ENCODE data around the gene PYGO2. TPM values are rescaled to one million over a fixed set of nuclear protein-coding genes. Genes with fewer than 3 reads are reported as not detected.

Gene PYGO2, protein sequence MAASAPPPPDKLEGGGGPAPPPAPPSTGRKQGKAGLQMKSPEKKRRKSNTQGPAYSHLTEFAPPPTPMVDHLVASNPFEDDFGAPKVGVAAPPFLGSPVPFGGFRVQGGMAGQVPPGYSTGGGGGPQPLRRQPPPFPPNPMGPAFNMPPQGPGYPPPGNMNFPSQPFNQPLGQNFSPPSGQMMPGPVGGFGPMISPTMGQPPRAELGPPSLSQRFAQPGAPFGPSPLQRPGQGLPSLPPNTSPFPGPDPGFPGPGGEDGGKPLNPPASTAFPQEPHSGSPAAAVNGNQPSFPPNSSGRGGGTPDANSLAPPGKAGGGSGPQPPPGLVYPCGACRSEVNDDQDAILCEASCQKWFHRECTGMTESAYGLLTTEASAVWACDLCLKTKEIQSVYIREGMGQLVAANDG
- 15.0 TPM for total RNA-seq

DNA sequence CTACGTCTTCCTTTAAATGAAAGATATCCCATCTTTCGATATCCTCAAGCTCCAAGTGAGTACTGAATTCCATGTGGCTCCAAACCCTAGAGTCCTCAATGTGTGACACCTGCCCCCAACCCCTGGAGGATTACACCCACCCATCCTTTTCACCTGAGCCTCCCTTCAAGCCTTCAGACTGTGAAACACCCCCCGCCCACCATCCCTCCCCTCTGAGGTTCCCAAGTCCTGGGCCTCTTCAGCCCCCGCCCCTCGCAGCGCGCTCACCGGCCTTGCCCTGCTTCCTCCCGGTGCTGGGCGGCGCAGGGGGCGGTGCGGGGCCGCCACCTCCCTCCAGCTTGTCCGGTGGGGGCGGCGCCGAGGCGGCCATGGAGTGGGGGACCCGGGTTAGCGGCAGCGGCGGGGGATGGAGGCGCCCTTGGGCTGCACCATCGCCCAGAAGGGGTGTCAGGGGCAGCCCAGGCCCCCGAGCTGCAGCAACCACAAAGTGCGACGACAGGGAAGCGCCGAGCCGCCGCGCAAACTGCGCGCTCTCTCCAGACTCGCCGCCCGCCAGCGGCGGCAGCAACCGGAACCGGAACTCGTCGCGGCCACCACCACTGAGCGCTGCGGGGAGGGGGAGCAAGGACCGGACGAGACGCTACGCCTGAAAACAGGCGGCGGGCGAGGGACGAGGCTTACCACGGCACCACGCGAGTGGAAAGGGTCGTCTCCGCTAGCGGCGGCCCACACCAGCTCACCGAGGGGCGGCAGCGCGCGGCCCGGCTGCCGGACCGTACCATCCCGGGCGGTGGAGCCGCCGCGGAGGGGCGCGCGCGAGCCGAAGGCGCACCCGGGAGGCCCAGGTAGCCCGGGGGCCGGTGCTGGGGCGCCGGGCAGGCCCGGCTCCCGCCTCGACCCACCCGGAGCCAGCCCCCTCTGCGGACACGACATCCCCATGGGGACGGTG, at the start of gene PYGO2:
Gene PYGO2, minus strand, starts transcription at position 576 of the 949 bp plus-strand sequence. Its CDS starts 206 bp downstream, at position 370.

DNA sequence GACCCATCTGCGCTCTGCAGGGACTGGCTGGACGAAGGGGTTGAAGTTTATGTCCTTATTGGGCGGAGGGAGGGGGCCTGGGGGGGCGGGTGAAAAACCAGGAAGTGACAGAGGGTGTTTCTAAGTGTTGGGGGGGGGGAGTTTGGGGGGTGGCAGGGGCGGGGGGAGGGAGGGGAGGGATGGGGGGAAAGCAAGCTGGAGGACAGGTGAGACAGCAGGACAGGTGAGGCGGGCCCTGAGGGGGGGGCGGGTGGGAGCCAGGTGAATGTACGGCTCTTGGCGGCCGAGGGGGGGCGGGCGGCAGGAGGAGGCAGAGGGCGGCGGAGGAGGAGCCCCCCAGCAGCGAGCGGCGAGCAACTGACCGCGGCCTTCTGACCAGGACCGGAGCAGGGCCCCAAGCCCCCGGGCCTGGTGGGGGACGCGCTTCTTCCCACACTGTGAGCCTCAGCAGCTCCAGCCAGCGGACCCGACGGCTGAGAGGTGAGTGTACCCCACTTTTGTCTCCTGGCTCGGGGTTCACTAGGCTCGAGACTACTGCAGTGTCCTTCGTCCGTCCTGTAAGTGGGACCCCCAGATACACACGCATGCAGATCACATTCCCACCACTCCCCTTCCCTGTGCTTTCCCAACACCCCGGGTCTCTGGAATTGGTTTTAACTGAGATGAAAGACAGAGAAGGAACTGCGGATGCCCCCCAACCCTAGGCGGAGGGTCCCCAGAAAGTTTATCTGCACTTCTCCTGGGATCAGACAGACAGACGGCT, 41.1 kb upstream of the PYGO2 start, which contains the start of gene ZBTB7B:
Gene ZBTB7B, plus strand, starts transcription at position 339 of the 763 bp plus-strand sequence. CDS start 11,859 bp downstream, outside the sequence.

DNA sequence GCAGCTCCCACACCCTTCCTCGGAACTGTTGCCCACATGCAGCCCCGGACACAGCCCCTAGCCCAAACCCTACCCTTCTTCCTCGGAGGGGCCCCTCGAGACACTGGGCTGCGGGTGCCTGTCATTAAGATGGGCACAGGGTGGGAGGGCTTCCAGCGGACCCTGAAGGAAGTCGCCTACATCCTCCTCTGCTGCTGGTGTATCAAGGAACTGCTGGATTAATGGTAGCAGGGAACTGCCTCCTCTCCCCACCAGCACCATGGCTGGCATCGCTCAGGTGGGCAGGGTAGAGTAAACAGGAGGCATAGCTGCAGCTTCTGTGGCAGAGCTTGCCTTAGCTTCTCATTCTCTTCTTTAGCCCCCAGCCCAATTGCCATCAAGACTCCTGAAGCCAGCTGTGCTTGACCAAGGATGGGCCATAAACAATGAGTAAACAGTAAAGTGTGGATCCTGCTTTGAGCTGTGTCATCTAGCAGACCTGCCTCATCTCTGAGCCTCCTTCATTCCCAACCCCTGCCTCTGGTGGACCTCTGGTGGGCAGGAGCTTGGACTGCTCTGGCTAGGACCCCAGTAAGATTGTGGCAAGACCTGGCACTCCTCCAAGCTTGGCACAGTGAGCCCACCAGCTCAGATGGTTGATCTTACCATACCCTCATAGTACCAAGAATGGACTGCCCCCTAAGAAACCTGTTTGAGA, 32.1 kb upstream of the PYGO2 start, which contains the start of gene LENEP:
Gene LENEP, plus strand, starts transcription at position 15 of the 697 bp plus-strand sequence. Its CDS starts 22 bp downstream, at position 37.

DNA sequence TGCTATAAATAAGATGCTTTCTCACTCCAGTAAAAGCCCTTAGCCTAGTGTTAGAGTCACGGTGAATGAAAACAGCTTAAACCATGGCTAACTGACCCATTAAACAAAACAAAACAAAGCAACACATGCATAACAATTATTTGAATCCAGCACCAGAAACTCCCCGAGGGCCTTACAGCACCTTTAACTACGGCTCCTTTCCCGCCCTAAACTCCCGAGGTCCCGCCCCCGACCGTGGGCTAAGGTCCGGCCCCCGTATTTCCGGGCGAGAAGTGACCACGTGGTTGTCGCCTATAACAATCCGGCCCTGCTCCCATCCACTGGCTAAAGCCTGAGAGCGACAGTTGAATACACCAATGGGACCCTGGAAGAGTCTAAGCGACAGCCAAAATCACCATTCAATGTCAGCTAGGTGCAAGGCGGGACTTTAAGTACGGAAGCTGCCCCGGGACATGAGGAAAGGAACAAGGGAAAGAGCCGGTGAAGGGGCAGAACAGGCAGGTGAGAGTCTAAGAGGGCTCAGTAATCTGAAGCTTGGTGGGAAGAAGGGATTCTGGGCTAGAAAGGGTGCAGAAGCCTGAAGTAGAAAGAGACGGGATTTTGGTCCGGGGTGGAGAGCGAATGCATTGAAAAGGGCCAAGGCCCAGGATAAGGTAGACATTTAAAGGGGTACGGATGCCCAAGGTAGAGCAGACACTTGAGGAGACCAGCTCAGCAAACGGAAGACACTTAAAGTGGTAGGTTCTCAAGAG, 21.5 kb upstream of the PYGO2 start, which contains the start of gene FLAD1:
Gene FLAD1, plus strand, starts transcription at position 448 of the 752 bp plus-strand sequence. CDS start 351 bp downstream, outside the sequence.

DNA sequence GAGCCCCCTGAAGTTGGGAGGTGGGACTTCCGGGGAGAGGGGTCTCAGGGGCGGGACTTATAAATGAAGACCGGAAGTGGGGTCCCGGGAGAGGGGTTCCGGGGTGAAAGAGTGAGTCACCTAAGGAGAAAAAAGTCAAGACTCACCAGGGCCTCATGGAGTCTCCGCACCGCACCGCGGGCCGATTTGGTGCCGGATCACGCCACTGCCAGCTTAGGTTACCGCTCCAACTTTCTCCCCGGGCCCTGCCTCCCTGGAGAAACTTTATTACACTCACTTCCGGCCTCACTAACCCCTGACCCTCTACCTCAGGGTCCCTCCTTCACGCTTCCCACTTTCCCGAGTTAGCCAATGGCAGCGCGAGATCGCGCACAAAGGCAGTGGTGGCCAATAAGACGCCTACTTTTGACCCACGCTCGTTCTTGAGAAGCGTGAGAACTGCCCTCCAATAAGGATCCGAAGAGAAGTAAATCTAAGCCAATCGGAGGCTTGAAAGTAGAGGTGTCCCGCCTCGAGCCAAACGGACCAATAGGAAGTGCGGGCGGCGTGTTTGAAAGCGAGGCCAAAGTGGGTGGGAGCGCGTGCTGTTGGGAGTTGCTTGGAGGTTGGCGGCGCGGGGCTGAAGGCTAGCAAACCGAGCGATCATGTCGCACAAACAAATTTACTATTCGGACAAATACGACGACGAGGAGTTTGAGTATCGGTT, 12.7 kb upstream of the PYGO2 start, which contains the start of gene CKS1B:
Gene CKS1B, plus strand, starts transcription at position 580 of the 706 bp plus-strand sequence. Its CDS starts 65 bp downstream, at position 645.

DNA sequence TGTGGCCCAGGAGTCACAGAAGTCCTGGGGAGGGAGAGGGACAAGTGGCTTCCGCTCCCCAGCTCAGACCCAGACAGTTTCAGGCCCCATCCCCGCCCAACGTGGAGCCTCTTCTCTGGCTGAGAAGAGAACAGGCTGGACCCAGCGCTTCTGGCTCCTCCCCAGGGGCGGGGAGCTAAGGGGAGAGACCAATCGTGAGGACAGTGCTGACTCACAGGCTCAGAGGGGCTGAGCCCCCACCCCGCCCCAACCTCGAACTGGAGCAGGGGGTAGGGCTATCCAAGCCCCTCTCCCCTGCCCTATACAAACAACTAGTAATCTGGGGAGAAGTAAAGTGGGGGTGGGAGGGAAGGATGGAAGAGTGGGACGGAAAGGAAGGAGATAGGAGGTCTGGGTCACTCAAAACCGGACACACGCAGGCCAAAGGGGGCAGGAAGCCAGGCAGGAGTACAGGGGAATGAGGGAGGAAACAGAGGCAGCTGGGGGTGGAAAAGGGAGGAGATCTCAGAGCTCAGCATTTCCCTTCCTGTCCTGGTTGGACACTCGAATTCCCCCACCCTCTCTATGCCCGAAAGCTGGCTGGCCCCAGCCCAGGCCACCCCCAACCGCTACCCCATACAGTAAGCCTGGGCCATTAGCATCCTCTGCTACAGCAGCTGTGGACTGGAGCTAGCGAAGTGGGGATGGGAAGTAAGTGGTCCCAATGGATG, 9.2 kb upstream of the PYGO2 start, which contains the start of gene SHC1:
Gene SHC1, minus strand, starts transcription at position 117 of the 710 bp plus-strand sequence. CDS start 221 bp downstream, outside the sequence.

DNA sequence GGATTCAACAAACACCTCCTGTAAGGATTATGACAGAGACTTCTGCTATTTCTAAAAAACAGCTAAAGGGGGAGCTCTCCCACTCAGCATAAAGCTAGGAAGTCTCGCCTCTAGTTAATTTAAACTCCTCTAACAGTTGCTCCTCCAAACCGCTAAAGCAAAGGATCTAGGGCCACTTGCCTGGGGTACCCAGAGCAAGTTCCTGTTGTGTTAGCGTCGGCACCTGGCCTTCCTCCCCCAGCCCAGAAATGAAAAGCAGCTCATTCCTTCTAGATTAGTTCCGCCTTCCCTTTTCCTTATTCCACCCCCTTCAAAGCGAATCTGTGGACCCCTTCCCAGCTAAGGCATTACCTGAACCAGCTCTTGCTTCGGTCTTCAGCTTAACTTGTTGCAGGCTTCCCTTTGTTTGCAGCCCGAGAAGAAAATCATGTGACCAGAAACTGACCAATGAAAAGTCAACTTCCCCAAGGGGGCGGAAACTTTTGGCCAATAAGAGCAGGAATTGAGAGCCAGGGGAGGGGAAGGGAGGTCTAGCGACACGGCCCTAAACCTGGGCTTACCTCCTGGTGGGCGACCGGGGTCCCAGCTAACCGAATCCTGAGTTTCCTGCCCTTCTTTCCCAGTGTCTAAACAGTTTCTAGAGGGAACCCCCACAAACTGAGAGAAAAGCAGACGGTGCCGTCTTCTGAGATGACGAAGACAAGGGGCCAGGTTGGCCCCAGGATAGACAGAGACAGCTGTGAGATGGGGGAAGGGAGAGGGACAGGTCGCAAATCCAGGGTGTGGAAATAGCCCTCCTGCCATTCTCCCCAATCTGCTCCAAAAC, 5.7 kb downstream of the PYGO2 start, which contains the start of gene PBXIP1:
Gene PBXIP1, minus strand, starts transcription at position 382 of the 826 bp plus-strand sequence. CDS start 2,378 bp downstream, outside the sequence.

DNA sequence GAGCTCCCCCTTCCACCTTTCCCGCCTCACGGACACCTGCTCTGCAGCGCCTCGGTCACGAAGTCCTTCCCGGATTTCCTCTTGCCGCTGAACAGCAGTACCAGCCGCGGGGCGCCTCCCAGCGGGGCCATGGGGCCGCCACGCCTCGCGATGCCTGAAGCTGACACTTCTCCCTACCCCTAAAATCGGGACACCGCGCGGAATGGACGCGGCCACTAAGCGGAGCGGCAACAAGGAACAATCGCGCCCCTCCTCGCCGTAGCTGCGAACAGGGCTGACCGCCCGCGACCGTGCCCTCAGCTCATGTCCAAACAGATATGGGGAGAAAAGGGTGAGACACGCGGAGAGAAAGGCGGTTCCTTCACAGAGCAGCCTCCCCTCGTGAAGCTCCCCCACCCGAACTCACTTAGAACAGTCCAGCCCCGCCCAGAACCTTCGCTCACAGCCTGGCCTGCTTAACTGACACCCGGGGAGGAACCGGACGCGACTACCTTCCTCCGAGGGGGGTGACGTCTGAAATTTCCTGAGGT, 25.0 kb downstream of the PYGO2 start, which contains the start of gene PMVK:
Gene PMVK, minus strand, starts transcription at position 165 of the 530 bp plus-strand sequence. Its CDS starts 34 bp downstream, at position 131.

Small RNA genes within 50 kb of the gene (small RNA-seq; reads per million reads assigned to genes)
- gene MIR4258 (ENCODE audit: low replicate concordance) = not detected
- not detected for gene RF00017 (ENCODE audit: low replicate concordance)

Other genes starting within 250 kb of the PYGO2 start
- gene KCNN3, start 91.5 kb downstream of the PYGO2 start, total RNA-seq = 13.1 TPM
- gene PMVK, start 25.1 kb downstream of the PYGO2 start, total RNA-seq = 15.0 TPM
- 20.0 TPM for gene PBXIP1, start 5.7 kb downstream of the PYGO2 start, total RNA-seq
- 8.8 TPM for gene SHC1, start 9.0 kb upstream of the PYGO2 start, total RNA-seq
- 15.0 TPM for gene CKS1B, start 12.9 kb upstream of the PYGO2 start, total RNA-seq
- gene FLAD1, start 21.6 kb upstream of the PYGO2 start, total RNA-seq = 23.8 TPM
- 2.5 TPM for gene LENEP, start 31.8 kb upstream of the PYGO2 start, total RNA-seq
- 0.94 TPM for gene ZBTB7B, start 41.0 kb upstream of the PYGO2 start, total RNA-seq
- gene DCST2, start 72.0 kb upstream of the PYGO2 start, total RNA-seq = not detected
- gene DCST1, start 72.0 kb upstream of the PYGO2 start, total RNA-seq = not detected
- 27.9 TPM for gene ADAM15, start 89.5 kb upstream of the PYGO2 start, total RNA-seq
- gene EFNA4, start 102.0 kb upstream of the PYGO2 start, total RNA-seq = 0.63 TPM
- 11.3 TPM for gene EFNA3, start 117.1 kb upstream of the PYGO2 start, total RNA-seq
- 5.6 TPM for gene EFNA1, start 166.1 kb upstream of the PYGO2 start, total RNA-seq
- gene SLC50A1, start 174.1 kb upstream of the PYGO2 start, total RNA-seq = 7.5 TPM
- 12.5 TPM for gene DPM3, start 178.7 kb upstream of the PYGO2 start, total RNA-seq
- gene KRTCAP2, start 211.5 kb upstream of the PYGO2 start, total RNA-seq = 37.2 TPM
- gene TRIM46, start 212.1 kb upstream of the PYGO2 start, total RNA-seq = 36.3 TPM
- 17.2 TPM for gene THBS3, start 246.1 kb upstream of the PYGO2 start, total RNA-seq
- 16.6 TPM for gene MTX1, start 246.9 kb upstream of the PYGO2 start, total RNA-seq

Measured in parietal lobe (tissue), 2 donors.